Brain microvascular endothelial cell (primary cell): ENCODE data around the gene DLEU7.

Source experiments
- DNase-seq: peaks from one replicate; pipeline ENCODE4 v3.0.0-alpha.2; 2020
- H3K27ac ChIP-seq: fragments of 250-450 bp; sonication (Bioruptor Pico); 2 replicates; pipeline ENCODE4 v1.5.1; 2020; ENCODE audit warnings: mild to moderate bottlenecking, moderate library complexity
- H3K27me3 ChIP-seq: fragments of 250-450 bp; sonication (Bioruptor Pico); replicated peaks from 2 replicates; pipeline ENCODE4 v1.5.1; 2020; ENCODE audit warnings: mild to moderate bottlenecking
- H3K36me3 ChIP-seq: fragments of 250-450 bp; sonication (Bioruptor Pico); replicated peaks from 2 replicates; pipeline ENCODE4 v1.5.1; 2020; ENCODE audit warnings: mild to moderate bottlenecking
- H3K4me3 ChIP-seq: 2 replicates; pipeline ENCODE4 v1.5.1; 2011; ENCODE audit warnings: low read depth, mild to moderate bottlenecking, control low read depth, low read length, moderate library complexity
- in situ Hi-C: cut with HindIII; loops from 2 replicates; pipeline ENCODE4 v1.10.0; 2017; ENCODE audit warnings: low sequenced_read_pairs, low pct_ligation_motif_present
- TF ChIP-seq, protein P1 (sequence below): IDR thresholded peaks from 2 replicates; pipeline ENCODE4 v1.5.1; 2011; ENCODE audit warnings: low read depth, mild to moderate bottlenecking, moderate library complexity, low read length, control low read depth, inconsistent platforms; ENCODE audit errors: missing control alignments

Gene DLEU7

DNA sequence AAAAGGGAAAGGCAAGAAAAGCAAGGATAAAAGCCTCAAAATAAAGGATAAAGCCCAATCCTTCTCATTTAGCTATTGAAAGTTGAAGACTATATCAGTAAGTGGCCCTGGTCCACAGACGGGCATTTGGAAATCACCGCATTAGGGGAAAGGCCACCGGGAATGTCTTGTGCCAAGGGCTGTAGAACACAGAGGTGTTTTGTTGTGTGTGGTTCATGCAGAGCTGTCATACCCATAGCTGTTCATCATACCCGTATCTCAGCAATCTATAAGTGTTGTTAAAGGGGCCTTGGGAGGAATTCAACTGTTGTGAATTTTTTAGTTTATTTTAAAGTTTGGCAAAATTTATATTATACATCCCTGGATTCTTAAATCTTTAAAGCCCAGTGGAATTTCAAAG, 33.0 kb downstream of the DLEU7 start:
- H3K27me3 ChIP-seq: no peaks in the 10 kb centered on the region
- DNase-seq: no peak
- in situ Hi-C loops: no loop called here
- H3K36me3 ChIP-seq: no peaks in the 10 kb centered on the region
- no peak overlapping the region for H3K27ac ChIP-seq
- H3K4me3 ChIP-seq: no peak overlapping the region
- TF ChIP-seq, protein P1, sequence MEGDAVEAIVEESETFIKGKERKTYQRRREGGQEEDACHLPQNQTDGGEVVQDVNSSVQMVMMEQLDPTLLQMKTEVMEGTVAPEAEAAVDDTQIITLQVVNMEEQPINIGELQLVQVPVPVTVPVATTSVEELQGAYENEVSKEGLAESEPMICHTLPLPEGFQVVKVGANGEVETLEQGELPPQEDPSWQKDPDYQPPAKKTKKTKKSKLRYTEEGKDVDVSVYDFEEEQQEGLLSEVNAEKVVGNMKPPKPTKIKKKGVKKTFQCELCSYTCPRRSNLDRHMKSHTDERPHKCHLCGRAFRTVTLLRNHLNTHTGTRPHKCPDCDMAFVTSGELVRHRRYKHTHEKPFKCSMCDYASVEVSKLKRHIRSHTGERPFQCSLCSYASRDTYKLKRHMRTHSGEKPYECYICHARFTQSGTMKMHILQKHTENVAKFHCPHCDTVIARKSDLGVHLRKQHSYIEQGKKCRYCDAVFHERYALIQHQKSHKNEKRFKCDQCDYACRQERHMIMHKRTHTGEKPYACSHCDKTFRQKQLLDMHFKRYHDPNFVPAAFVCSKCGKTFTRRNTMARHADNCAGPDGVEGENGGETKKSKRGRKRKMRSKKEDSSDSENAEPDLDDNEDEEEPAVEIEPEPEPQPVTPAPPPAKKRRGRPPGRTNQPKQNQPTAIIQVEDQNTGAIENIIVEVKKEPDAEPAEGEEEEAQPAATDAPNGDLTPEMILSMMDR: no peak

DNA sequence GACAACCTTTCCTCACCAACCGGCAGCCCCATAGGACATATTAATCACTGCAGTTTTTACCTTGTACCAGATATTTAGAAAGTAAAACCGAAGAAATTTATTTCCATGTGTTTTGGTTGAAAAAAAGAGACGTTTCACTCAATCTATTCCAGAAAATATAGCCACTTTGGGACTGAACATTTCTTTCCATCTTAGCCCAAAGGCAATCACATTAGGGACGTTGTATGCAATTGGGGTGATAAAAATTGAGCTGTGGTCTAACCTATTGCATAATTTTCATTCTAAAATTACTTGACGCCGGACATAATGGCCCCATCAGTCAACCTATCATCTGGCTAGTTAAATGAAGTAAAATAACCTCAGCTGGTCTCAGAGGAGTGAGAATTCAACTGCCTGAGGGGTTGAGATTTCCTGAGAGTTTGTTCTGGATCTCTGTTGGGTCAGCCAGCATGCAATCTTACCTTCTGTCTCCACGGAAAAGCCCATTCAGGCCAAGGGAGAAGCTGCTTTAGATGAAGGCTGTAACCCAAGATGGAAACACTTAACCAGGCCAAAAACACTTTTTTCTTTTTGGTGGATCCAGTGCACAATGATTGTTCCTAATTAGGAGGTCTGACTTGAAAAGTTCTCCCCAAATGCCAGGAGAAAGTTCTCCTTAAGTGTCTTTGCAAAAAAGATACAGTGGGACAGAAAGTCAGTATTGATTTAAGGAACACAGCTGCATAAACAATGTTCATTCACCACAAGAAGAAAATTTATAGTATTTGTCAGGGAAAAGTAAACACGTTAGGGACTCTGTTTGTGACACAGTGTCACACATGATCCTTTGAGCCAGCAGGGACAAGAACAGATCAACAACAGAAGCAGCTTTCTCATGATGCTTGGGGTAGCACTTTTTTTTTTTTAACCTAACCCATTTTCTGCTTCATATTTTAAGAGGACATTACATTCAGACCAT, 34.1 kb downstream of the DLEU7 start:
- H3K27me3 ChIP-seq: no peaks in the 10 kb centered on the region
- in situ Hi-C loops: no loop called here
- no peak overlapping the region for H3K27ac ChIP-seq
- H3K36me3 ChIP-seq: no peaks in the 10 kb centered on the region
- H3K4me3 ChIP-seq: no peak overlapping the region
- no peak for DNase-seq
- TF ChIP-seq, protein P1: no peak

GRCh38 chr13:50805805-50806204, 37.7 kb downstream of the DLEU7 start:
- in situ Hi-C loops: no loop called here
- no peak overlapping the region for H3K4me3 ChIP-seq
- H3K27me3 ChIP-seq: no peaks in the 10 kb centered on the region
- TF ChIP-seq, protein P1: no peak
- DNase-seq: no peak
- H3K27ac ChIP-seq: no peak overlapping the region
- no peaks in the 10 kb centered on the region for H3K36me3 ChIP-seq

DNA sequence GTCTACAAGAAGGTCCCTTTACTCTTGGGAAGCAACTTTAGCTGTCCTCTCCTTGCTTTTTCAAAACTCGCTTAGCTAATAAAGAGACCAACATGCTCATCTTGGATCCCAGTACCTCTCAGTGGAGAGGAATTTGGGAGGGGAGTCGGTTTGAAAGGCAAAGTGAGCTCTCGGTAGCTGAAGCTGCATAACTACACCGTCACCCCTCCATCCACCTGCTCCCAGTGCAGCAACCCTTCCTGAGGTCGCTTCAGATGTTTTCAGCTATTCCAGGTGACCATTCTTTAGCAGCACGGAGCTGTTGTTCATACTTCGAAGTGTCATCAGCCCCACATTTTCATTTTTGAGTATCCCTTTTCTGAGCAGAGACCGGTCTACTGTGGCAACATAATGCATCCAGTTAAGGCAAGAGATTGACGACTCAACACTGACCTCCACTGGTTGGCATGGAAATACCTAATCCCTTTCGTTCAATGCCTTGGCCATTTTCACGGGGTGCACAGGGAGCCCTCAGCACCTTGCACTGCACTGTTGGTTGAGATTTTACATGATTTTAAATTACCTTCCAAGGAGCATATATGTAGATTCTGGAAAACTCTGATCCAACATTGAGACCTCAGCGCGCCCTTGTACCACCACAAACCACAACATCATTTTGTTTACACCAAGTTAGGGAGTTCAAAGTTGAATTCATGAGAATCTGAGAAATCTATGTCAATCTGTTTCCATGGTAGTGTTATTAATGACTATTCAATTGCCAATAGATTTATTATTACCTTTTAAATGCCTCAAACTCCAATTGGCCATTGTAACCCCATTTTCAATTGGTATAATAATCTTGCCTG, 42.2 kb downstream of the DLEU7 start:
- H3K27ac ChIP-seq: no peak overlapping the region
- DNase-seq: peak; percentile 71
- TF ChIP-seq, protein P1: peak; percentile 84
- no peaks in the 10 kb centered on the region for H3K27me3 ChIP-seq
- in situ Hi-C loops: no loop called here
- no peak overlapping the region for H3K4me3 ChIP-seq
- no peaks in the 10 kb centered on the region for H3K36me3 ChIP-seq

- no peak overlapping the region for H3K27ac ChIP-seq
- no peak for DNase-seq
- H3K36me3 ChIP-seq: no peaks in the 10 kb centered on the region
- no peaks in the 10 kb centered on the region for H3K27me3 ChIP-seq
- TF ChIP-seq, protein P1: no peak
- in situ Hi-C loops: no loop called here
- H3K4me3 ChIP-seq: no peak overlapping the region
These were observed 43.3 kb downstream of the DLEU7 start for GRCh38 chr13:50800091-50800739.
